ENCODE data around the gene SLIT3. TPM values are rescaled to one million over a fixed set of nuclear protein-coding genes. Genes with fewer than 3 reads are reported as not detected.

SLIT3 gene
- total and polyA plus RNA-seq, 2 experiments from 2014 or later = 0.59 to 0.71 TPM

DNA sequence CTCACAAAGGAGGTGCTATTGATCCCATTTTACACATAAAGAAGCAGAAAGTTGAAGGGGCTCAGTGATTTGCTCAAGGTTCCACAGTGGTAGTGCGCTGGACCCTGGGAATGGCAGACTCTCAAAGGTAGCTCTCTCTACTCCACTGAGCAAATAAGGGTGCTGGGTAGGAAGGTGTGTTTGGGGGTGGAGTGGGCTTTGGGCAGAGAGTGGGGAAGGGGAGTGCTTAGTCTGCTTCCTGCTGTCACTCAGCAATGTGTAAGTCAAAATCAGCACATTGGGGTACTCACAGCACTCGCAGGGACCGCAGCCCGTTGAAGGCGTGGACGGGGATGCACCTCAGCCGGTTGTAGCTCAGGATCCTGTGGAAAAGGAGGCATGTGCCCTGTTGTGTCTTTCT, 579.0 kb downstream of the SLIT3 start (continued):
- TF ChIP-seq, protein P1, sequence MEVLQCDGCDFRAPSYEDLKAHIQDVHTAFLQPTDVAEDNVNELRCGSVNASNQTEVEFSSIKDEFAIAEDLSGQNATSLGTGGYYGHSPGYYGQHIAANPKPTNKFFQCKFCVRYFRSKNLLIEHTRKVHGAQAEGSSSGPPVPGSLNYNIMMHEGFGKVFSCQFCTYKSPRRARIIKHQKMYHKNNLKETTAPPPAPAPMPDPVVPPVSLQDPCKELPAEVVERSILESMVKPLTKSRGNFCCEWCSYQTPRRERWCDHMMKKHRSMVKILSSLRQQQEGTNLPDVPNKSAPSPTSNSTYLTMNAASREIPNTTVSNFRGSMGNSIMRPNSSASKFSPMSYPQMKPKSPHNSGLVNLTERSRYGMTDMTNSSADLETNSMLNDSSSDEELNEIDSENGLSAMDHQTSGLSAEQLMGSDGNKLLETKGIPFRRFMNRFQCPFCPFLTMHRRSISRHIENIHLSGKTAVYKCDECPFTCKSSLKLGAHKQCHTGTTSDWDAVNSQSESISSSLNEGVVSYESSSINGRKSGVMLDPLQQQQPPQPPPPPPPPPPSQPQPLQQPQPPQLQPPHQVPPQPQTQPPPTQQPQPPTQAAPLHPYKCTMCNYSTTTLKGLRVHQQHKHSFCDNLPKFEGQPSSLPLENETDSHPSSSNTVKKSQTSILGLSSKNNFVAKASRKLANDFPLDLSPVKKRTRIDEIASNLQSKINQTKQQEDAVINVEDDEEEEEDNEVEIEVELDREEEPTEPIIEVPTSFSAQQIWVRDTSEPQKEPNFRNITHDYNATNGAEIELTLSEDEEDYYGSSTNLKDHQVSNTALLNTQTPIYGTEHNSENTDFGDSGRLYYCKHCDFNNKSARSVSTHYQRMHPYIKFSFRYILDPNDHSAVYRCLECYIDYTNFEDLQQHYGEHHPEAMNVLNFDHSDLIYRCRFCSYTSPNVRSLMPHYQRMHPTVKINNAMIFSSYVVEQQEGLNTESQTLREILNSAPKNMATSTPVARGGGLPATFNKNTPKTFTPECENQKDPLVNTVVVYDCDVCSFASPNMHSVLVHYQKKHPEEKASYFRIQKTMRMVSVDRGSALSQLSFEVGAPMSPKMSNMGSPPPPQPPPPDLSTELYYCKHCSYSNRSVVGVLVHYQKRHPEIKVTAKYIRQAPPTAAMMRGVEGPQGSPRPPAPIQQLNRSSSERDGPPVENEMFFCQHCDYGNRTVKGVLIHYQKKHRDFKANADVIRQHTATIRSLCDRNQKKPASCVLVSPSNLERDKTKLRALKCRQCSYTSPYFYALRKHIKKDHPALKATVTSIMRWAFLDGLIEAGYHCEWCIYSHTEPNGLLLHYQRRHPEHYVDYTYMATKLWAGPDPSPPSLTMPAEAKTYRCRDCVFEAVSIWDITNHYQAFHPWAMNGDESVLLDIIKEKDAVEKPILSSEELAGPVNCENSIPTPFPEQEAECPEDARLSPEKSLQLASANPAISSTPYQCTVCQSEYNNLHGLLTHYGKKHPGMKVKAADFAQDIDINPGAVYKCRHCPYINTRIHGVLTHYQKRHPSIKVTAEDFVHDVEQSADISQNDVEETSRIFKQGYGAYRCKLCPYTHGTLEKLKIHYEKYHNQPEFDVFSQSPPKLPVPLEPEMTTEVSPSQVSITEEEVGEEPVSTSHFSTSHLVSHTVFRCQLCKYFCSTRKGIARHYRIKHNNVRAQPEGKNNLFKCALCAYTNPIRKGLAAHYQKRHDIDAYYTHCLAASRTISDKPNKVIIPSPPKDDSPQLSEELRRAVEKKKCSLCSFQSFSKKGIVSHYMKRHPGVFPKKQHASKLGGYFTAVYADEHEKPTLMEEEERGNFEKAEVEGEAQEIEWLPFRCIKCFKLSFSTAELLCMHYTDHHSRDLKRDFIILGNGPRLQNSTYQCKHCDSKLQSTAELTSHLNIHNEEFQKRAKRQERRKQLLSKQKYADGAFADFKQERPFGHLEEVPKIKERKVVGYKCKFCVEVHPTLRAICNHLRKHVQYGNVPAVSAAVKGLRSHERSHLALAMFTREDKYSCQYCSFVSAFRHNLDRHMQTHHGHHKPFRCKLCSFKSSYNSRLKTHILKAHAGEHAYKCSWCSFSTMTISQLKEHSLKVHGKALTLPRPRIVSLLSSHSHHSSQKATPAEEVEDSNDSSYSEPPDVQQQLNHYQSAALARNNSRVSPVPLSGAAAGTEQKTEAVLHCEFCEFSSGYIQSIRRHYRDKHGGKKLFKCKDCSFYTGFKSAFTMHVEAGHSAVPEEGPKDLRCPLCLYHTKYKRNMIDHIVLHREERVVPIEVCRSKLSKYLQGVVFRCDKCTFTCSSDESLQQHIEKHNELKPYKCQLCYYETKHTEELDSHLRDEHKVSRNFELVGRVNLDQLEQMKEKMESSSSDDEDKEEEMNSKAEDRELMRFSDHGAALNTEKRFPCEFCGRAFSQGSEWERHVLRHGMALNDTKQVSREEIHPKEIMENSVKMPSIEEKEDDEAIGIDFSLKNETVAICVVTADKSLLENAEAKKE (CRISPR knock-in tag; IDR thresholded peaks at IDR 0.05) = no peak
- TF ChIP-seq ZNF331 (CRISPR knock-in tag; IDR thresholded peaks at IDR 0.05; ENCODE audit: low read depth) = no peak
- TF ChIP-seq, protein P2, sequence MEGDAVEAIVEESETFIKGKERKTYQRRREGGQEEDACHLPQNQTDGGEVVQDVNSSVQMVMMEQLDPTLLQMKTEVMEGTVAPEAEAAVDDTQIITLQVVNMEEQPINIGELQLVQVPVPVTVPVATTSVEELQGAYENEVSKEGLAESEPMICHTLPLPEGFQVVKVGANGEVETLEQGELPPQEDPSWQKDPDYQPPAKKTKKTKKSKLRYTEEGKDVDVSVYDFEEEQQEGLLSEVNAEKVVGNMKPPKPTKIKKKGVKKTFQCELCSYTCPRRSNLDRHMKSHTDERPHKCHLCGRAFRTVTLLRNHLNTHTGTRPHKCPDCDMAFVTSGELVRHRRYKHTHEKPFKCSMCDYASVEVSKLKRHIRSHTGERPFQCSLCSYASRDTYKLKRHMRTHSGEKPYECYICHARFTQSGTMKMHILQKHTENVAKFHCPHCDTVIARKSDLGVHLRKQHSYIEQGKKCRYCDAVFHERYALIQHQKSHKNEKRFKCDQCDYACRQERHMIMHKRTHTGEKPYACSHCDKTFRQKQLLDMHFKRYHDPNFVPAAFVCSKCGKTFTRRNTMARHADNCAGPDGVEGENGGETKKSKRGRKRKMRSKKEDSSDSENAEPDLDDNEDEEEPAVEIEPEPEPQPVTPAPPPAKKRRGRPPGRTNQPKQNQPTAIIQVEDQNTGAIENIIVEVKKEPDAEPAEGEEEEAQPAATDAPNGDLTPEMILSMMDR (conservative IDR thresholded peaks at IDR 0.05; ENCODE audit: low read depth in 2 of 2) = no peak
- TF ChIP-seq, protein P3, sequence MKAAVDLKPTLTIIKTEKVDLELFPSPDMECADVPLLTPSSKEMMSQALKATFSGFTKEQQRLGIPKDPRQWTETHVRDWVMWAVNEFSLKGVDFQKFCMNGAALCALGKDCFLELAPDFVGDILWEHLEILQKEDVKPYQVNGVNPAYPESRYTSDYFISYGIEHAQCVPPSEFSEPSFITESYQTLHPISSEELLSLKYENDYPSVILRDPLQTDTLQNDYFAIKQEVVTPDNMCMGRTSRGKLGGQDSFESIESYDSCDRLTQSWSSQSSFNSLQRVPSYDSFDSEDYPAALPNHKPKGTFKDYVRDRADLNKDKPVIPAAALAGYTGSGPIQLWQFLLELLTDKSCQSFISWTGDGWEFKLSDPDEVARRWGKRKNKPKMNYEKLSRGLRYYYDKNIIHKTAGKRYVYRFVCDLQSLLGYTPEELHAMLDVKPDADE (IDR thresholded peaks at IDR 0.05) = no peak
- TF ChIP-seq EZH2 (IDR thresholded peaks at IDR 0.05; ENCODE audit: low read depth, unreplicated experiment) = no peak
- TF ChIP-seq, protein P4, sequence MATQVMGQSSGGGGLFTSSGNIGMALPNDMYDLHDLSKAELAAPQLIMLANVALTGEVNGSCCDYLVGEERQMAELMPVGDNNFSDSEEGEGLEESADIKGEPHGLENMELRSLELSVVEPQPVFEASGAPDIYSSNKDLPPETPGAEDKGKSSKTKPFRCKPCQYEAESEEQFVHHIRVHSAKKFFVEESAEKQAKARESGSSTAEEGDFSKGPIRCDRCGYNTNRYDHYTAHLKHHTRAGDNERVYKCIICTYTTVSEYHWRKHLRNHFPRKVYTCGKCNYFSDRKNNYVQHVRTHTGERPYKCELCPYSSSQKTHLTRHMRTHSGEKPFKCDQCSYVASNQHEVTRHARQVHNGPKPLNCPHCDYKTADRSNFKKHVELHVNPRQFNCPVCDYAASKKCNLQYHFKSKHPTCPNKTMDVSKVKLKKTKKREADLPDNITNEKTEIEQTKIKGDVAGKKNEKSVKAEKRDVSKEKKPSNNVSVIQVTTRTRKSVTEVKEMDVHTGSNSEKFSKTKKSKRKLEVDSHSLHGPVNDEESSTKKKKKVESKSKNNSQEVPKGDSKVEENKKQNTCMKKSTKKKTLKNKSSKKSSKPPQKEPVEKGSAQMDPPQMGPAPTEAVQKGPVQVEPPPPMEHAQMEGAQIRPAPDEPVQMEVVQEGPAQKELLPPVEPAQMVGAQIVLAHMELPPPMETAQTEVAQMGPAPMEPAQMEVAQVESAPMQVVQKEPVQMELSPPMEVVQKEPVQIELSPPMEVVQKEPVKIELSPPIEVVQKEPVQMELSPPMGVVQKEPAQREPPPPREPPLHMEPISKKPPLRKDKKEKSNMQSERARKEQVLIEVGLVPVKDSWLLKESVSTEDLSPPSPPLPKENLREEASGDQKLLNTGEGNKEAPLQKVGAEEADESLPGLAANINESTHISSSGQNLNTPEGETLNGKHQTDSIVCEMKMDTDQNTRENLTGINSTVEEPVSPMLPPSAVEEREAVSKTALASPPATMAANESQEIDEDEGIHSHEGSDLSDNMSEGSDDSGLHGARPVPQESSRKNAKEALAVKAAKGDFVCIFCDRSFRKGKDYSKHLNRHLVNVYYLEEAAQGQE (IDR thresholded peaks at IDR 0.05; ENCODE audit: unreplicated experiment) = no peak
- TF ChIP-seq ZNF114 (CRISPR knock-in tag; IDR thresholded peaks at IDR 0.05) = no peak

All from GM23338 (cell line).